Body of pancreas (tissue), 4 donors: ENCODE results near the gene BPIFB6.

Experiments used
- CTCF ChIP-seq, 7 experiments: fragments of 450-650 bp in 4 of 7; fragments of 200-600 bp in 3 of 7; sonication (generic) in 3 of 7; IDR thresholded peaks; one replicate each; pipeline ENCODE4 v1.5.1; 2016 to 2019; ENCODE audit warnings: antibody characterized with exemption in 7 of 7
- POLR2A ChIP-seq, 3 donors: fragments of 450-650 bp; IDR thresholded peaks; one replicate each; pipeline ENCODE4 v1.6.1; 2016; ENCODE audit warnings: antibody characterized with exemption in 3 of 3, mild to moderate bottlenecking in 2 of 3

GRCh38 chr20:33013701-33014326 is 17.6 kb upstream of the BPIFB6 start:
- TF ChIP-seq CTCF (IDR thresholded peaks at IDR 0.05) (no peak), POLR2A (IDR thresholded peaks at IDR 0.05) (no peak)
